ENCODE data around the gene SYT7. TPM values are rescaled to one million over a fixed set of nuclear protein-coding genes. Genes with fewer than 3 reads are reported as not detected.

SYT7 gene
- total RNA-seq, 2 donors from 2014 or later = 2.6 TPM; not detected in 1

GRCh38 chr11:61545341-61545740 lies 35.5 kb downstream of the SYT7 start:
- ATAC-seq (ENCODE audit: insufficient number of reproducible peaks, low FRiP score, low read depth) (no peak), DNase-seq (ENCODE audit: low spot score) (no peak)
- Histone ChIP-seq H3K4me1 (ENCODE audit: control insufficient read depth in 1 of 2, low read depth in 2 of 2) (no peaks in the 10 kb centered on the region), H3K9me3 (no peaks in the 10 kb centered on the region), H3K27me3 (replicated peaks; ENCODE audit: insufficient read depth) (no peaks in the 10 kb centered on the region), H3K36me3 (no peaks in the 10 kb centered on the region), H3K27ac (no peak overlapping the region), H3K4me3 (no peak overlapping the region)
- no peak for TF ChIP-seq CTCF (IDR thresholded peaks at IDR 0.05)

DNA sequence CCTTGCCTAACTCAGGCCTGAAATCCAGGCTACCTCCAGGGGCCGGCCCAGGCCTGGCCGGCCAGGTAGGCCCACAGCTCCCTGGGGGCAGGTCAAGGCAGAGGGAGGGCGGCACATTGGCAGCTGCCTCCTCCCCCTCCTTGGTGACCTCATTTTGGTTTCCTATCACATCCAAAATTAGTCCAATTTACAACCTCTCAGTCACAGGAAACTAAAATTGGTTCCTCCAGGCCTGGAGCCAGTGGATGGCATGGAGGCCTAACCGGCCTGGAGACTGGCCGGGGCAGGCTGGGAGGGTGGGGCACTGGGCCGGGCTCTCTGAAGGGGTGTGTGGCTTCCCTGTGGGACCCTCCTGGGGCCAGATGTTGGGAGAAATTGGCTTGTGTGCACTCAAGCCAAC lies 36.4 kb downstream of the SYT7 start:
- Histone ChIP-seq H3K36me3 (no peaks in the 10 kb centered on the region), H3K4me3 (no peak overlapping the region), H3K27ac (no peak overlapping the region), H3K9me3 (no peaks in the 10 kb centered on the region), H3K27me3 (replicated peaks; ENCODE audit: insufficient read depth) (no peaks in the 10 kb centered on the region), H3K4me1 (ENCODE audit: control insufficient read depth in 1 of 2, low read depth in 2 of 2) (no peaks in the 10 kb centered on the region)
- no peak for DNase-seq (ENCODE audit: low spot score)
- TF ChIP-seq CTCF (IDR thresholded peaks at IDR 0.05) = no peak
- ATAC-seq (ENCODE audit: insufficient number of reproducible peaks, low FRiP score, low read depth) = no peak

GRCh38 chr11:61543606-61544306 lies 37.1 kb downstream of the SYT7 start:
- Histone ChIP-seq H3K27me3 (replicated peaks; ENCODE audit: insufficient read depth) (no peaks in the 10 kb centered on the region), H3K36me3 (no peaks in the 10 kb centered on the region), H3K4me3 (no peak overlapping the region), H3K27ac (no peak overlapping the region), H3K9me3 (no peaks in the 10 kb centered on the region), H3K4me1 (ENCODE audit: control insufficient read depth in 1 of 2, low read depth in 2 of 2) (no peaks in the 10 kb centered on the region)
- no peak for DNase-seq (ENCODE audit: low spot score)
- TF ChIP-seq CTCF (IDR thresholded peaks at IDR 0.05) = no peak
- no peak for ATAC-seq (ENCODE audit: insufficient number of reproducible peaks, low FRiP score, low read depth)

DNA sequence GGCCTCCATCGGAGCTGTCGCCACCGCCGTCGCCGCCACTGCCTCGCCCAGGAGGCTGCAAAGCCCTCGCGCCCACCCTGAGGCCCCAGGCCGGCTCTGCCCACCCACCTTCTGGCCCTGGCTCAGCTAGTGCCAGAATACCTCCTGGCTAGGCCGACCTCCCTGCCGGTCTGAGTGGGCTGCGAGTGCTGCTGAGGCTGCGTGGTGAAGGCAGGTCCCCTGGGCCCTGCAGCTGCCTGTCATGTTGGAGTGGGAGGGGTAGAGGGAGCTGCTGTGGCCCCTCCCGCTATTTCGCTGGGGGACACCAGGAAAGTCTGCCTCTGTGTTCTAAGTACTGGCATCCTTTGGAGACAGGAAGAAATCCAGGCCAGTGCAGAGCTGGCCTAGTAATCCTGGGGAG lies 38.2 kb downstream of the SYT7 start:
- Histone ChIP-seq H3K27me3 (replicated peaks; ENCODE audit: insufficient read depth) (no peaks in the 10 kb centered on the region), H3K36me3 (no peaks in the 10 kb centered on the region), H3K9me3 (no peaks in the 10 kb centered on the region), H3K4me3 (no peak overlapping the region), H3K27ac (no peak overlapping the region), H3K4me1 (ENCODE audit: control insufficient read depth in 1 of 2, low read depth in 2 of 2) (no peaks in the 10 kb centered on the region)
- TF ChIP-seq CTCF (IDR thresholded peaks at IDR 0.05) = no peak
- no peak for ATAC-seq (ENCODE audit: insufficient number of reproducible peaks, low FRiP score, low read depth)
- DNase-seq (ENCODE audit: low spot score) = no peak

DNA sequence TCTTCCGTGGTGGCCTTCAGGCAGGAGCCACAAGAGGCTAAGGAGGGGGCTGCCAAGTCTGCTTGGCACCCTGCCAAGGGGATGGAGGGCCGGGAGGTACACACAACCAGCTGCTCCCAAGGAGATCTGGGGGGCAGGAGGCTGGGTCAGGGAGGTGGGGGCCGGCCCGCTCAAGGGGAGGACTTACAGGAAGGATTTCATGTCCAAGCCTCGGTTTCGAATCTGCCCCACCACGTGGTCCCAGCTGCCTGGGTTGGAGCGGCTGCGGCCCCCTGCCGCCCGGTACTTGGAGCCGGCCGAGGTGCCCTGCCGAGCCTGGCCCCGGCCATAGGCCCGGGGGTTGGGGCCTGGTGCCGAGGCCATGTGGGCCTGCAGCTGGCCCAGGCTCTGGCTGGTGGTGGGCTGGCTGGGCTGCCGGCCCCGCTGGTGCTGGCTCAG lies 38.8 kb downstream of the SYT7 start:
- ATAC-seq (ENCODE audit: insufficient number of reproducible peaks, low FRiP score, low read depth) (no peak), DNase-seq (ENCODE audit: low spot score) (no peak)
- no peak overlapping the region for H3K27ac ChIP-seq
- H3K4me3 ChIP-seq = no peak overlapping the region
- no peaks in the 10 kb centered on the region for H3K4me1 ChIP-seq (ENCODE audit: control insufficient read depth in 1 of 2, low read depth in 2 of 2)
- H3K27me3 ChIP-seq (replicated peaks; ENCODE audit: insufficient read depth) = no peaks in the 10 kb centered on the region
- no peaks in the 10 kb centered on the region for H3K36me3 ChIP-seq
- H3K9me3 ChIP-seq = no peaks in the 10 kb centered on the region
- no peak for TF ChIP-seq CTCF (IDR thresholded peaks at IDR 0.05)
